GF-D8 (cell line): Measurements from ENCODE around the gene PAX5.
"Not testable (repeated sequence)": the region's sequence is repeated elsewhere in the genome, so short reads cannot be mapped to it uniquely, and the experiment has no call there.

Source experiments
- DNase-seq: peaks from one replicate; lab custom pipeline; 2025; lab: John Stamatoyannopoulos, UW

PAX5 gene

DNA sequence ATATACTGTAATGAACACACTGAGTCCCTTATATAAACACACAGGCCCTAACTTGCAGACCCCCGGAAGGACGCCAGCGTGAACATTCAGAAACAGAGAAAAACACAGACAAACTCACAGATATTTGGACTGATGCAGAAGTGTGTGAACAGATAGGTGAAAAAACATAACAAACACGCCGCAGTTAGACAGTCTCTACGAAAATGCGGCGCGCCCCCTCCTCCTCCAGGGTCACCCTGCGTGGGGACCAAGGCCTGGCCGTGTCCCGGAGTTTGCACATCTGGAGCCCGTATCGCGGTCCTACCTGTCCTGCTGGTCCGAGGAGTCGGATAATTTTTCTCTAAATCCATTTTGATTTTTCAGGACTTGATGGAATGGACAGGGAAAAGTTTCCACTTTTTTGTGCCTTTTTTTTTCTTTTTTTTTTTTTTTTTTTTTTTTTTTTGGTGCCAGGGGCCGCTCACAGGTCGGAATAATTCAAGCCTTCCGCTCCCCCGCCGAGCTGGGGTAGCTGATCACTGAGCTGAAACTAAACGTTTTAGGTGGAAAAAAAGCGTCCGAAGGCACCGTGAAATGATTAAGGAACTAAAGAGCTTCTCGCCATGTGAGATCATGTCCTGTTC is at the start of gene PAX5:
Gene PAX5 (minus strand): TSS at position 587 of the 623 bp plus-strand sequence. CDS start 237 bp downstream, at position 350.
- no peak for DNase-seq

DNA sequence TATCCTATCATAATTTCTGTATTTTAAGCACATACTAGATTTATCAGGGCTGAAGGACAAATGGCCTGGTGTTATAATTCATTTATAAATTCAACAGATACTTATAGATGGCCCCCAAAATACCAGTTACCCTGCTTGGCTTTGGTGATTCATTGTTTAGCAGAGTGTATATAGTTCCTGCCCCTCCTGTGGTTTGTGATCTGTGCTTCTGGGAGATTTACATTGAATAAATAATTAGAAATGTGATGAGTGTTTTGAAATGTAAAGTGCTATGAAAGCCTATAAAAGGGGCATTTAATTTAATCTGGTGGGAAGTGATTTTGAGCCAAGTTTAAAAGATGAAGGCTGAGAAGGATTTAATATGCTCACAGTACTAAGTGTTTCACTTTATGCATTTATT is 49.6 kb upstream of the PAX5 start:
- DNase-seq: no peak

- no peak for DNase-seq
Observed at GRCh38 chr9:37082214-37082765, 48.2 kb upstream of the PAX5 start.

GRCh38 chr9:37081507-37081906 is 47.4 kb upstream of the PAX5 start:
- DNase-seq: not testable (repeated sequence)

DNA sequence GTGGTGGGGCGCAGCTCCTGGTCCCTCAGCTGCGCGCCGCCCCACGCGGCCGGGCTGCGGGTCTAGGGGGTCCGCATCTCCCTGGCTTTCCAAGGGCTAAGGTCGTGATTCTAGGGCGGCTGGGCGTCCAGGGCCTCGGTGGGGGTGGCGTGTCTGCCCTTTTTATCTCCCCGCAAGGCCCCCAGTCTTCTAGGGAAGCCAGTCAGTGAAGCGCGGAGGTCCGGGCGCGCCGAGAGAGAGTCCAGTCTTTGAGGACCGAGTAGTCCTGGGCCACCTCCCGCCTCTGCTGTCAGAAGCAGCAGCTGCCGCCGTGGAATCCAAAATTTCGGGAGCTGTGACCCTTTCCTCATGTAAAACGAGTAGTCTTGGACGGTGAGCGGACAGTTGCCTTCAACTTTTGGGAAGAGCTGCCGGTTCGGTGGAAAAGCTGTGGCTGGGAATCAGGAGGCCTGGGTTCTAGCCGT is 46.1 kb upstream of the PAX5 start:
- not testable (repeated sequence) for DNase-seq

- peak; percentile 90 for DNase-seq
Observed at GRCh38 chr9:37079370-37080164, 45.5 kb upstream of the PAX5 start.

DNA sequence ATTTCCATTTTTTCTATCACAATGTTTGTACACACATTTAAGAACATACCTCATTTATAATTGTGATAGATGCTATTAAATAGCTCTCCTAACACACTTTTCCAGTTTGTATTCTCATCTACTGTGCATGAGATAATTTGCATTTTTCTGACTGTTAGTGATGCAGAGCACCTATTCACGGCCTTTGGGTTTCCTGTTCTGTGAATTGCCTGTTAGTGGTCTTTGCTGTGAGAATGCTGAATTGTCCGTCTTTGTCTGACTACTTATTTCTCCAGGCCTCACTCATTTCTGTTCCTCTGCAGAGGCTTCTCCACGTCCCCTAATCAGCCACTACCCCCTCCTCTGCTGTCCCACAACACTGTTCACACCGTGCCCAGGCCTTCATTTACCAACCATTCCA is 40.7 kb upstream of the PAX5 start:
- DNase-seq: not testable (repeated sequence)

DNA sequence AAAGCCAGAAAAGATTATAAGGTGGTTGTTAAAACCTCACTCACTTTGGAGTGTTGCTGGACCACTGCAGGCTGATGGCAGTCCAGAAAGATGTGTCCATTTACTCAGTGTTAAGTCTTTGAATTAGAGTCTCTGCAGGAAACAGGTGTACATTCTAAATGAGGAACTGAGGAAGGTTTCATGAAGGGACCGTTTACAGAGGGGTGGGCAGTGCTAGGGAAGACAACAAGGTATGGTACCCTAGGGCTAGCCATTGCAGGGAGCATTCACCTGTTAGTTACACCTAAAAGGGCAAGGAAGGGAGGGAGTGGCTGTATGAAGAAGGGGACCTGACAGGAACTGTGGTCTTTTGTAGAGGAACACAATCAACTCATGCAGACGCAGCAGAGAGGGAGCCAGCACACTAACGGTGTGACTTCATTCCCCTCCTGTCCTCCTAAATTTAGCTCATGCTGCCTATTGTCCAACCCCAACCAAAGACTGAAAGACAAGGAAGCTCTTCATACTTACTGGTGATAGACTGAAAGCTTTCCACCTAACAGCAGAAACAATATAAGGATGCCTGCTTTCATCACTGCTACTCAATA is 32.2 kb upstream of the PAX5 start:
- DNase-seq: no peak

- DNase-seq: peak; percentile 72
Observed at GRCh38 chr9:37062336-37062735, 28.3 kb upstream of the PAX5 start.

- DNase-seq: peak; percentile 58
Observed at GRCh38 chr9:37061768-37062167, 27.7 kb upstream of the PAX5 start.

DNA sequence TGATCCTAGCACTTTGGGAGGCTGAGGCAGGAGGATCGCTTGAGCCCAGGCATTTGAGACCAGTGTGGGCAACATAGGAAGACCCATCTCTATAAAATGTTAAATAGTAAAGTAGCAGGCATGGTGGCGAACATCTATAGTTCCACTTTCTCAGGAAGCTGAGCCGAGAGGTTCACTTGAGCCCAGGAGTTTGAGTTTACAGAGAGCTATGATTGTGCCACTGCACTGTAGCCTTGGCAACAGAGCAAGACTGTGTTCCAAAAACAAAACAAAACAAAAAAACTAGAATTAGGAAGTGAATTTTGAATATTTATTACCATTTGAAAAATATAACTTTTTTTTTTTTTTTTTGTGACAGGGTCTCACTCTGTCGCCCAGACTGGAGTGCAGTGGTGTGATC is 26.8 kb upstream of the PAX5 start:
- DNase-seq: no peak

DNA sequence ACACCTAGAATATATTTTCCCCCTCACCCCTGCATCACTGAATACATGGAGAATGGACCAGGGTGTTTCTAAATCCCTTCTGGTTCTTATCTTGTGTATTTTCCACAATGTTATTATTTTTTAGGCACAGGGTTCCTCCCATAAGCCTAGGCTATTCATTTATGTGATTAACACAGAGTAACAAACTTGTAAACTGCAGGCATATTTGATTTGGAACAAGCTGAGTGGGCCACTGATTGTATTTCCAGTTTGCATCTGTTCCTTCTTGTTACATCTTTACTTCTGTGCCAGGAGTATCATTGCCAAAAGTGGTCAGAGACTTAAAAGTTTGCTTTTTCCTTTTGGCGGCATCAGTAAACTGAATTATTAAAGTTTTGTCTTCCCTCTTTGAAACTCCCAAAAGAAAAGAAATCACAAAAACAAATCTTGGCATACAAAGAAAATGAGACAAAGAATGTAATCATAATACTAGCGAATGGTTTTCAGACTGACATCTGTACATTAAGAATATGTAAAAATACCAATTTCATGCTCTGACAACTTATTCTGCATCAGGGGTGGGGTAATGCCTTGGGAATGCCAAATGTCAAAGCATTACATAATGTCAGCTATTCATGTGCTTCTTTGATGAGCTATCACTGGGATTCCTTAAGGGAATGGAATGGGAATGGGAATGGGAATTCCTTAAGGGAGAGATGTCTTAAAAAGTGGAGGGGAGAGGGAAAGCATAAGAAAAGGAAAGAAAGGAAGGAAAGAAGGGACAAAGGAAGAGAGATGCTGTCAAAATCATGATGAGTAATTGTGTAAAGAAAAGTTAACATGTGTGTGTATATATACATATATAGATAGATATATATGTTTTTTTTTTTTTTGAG is 22.2 kb upstream of the PAX5 start:
- DNase-seq: no peak

DNA sequence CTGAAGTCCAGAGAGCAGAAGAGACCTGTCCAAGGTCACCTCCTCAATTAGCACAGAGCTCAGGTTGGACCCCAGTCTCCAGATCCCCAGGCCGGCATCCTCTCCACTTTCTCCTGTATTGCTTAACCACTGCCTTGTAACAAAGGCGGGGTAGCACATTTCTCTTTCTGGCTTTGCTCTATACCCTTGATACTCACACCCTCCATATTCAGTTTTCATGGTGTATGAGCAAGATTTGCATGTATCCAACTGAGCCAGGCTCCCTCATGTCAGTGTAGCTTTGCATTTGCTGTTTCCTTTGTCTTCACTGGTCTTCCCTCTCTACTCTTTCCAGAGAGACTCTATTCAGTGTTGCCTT is 20.3 kb upstream of the PAX5 start:
- not testable (repeated sequence) for DNase-seq

- DNase-seq: no peak
Observed at GRCh38 chr9:37053684-37054362, 19.8 kb upstream of the PAX5 start.

DNA sequence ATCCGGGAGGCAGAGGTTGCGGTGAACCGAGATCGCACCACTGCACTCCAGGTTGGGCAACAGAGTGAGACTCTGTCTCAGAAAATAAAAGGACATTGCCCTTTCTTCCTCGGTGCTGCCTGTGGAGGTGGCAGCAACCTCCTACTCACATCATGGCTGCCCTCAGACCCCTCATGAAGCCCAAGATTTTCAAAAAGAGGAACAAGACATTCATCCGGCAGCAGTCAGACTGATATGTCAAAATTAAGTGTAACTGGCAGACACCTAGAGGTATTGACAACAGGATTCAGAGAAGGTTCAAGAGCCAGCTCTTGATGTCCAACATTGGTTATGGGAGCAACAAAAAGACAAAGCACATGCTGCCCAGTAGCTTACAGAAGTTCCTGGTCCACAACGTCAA is 12.6 kb upstream of the PAX5 start:
- DNase-seq: no peak

GRCh38 chr9:37042421-37042820 is 8.4 kb upstream of the PAX5 start:
- no peak for DNase-seq

GRCh38 chr9:37040508-37041127 is 6.5 kb upstream of the PAX5 start:
- DNase-seq: no peak

GRCh38 chr9:37038943-37039464 is 4.9 kb upstream of the PAX5 start:
- no peak for DNase-seq

- no peak for DNase-seq
Observed at GRCh38 chr9:37038302-37038942, 4.4 kb upstream of the PAX5 start.
